Measurements from ENCODE around the gene TAS2R8.

GRCh38 chr12:10829994-10830393 is 22.9 kb upstream of the TAS2R8 start:
- TF ChIP-seq CTCF (IDR thresholded peaks at IDR 0.05) (no peak), ZNF281 (CRISPR knock-in tag; IDR thresholded peaks at IDR 0.05) (no peak), ATF3 (CRISPR knock-in tag; conservative IDR thresholded peaks at IDR 0.05) (no peak), TEAD4 (CRISPR knock-in tag; IDR thresholded peaks at IDR 0.05) (no peak), NFE2L1 (CRISPR knock-in tag; IDR thresholded peaks at IDR 0.05) (no peak), JUN (CRISPR knock-in tag; IDR thresholded peaks at IDR 0.05) (no peak), NR3C1 (CRISPR knock-in tag; conservative IDR thresholded peaks at IDR 0.05; ENCODE audit: low read depth) (no peak), FOXP1 (CRISPR knock-in tag; IDR thresholded peaks at IDR 0.05; ENCODE audit: borderline replicate concordance) (no peak), ELF4 (CRISPR knock-in tag; IDR thresholded peaks at IDR 0.05; ENCODE audit: low read depth) (no peak), ZNF121 (CRISPR knock-in tag; IDR thresholded peaks at IDR 0.05) (no peak), JAZF1 (CRISPR knock-in tag; IDR thresholded peaks at IDR 0.05) (no peak), USF2 (CRISPR knock-in tag; IDR thresholded peaks at IDR 0.05) (no peak), NFYB (CRISPR knock-in tag; conservative IDR thresholded peaks at IDR 0.05; ENCODE audit: low read depth) (no peak)
